DOHH2 (cell line): ENCODE measurements around the gene CDCA7.

Experiments
- EZH2phosphoT487 ChIP-seq: fragments of 200-600 bp; sonication (generic); IDR thresholded peaks from 2 replicates; pipeline ENCODE4 v1.6.1; 2017; ENCODE audit warnings: borderline replicate concordance, mild to moderate bottlenecking, antibody characterized with exemption, low read length, moderate library complexity, mixed read lengths
- TF ChIP-seq, protein P1 (sequence below): fragments of 200-600 bp; sonication (generic); IDR thresholded peaks from one replicate; pipeline ENCODE4 v1.5.1; 2014; ENCODE audit warnings: antibody characterized with exemption, mild to moderate bottlenecking, low read depth, low read length; ENCODE audit not compliant: poor library complexity, severe bottlenecking

DNA sequence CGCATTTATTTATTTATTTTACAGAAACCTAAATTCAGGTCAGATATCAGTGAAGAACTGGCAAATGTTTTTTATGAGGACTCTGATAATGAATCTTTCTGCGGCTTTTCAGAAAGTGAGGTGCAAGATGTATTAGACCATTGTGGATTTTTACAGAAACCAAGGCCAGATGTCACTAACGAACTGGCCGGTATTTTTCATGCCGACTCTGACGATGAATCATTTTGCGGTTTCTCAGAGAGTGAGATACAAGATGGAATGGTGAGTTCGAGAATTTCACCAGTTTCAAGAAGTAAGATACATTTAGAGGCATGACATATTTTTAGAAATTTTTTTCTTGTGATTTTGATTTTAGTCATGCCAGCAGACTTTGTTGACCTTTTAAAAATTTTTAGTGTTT is 4.6 kb downstream of the CDCA7 start:
- TF ChIP-seq, protein P1, sequence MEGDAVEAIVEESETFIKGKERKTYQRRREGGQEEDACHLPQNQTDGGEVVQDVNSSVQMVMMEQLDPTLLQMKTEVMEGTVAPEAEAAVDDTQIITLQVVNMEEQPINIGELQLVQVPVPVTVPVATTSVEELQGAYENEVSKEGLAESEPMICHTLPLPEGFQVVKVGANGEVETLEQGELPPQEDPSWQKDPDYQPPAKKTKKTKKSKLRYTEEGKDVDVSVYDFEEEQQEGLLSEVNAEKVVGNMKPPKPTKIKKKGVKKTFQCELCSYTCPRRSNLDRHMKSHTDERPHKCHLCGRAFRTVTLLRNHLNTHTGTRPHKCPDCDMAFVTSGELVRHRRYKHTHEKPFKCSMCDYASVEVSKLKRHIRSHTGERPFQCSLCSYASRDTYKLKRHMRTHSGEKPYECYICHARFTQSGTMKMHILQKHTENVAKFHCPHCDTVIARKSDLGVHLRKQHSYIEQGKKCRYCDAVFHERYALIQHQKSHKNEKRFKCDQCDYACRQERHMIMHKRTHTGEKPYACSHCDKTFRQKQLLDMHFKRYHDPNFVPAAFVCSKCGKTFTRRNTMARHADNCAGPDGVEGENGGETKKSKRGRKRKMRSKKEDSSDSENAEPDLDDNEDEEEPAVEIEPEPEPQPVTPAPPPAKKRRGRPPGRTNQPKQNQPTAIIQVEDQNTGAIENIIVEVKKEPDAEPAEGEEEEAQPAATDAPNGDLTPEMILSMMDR: no peak
- no peak for TF ChIP-seq EZH2phosphoT487
